Measurements from ENCODE around the gene CDH7.

DNA sequence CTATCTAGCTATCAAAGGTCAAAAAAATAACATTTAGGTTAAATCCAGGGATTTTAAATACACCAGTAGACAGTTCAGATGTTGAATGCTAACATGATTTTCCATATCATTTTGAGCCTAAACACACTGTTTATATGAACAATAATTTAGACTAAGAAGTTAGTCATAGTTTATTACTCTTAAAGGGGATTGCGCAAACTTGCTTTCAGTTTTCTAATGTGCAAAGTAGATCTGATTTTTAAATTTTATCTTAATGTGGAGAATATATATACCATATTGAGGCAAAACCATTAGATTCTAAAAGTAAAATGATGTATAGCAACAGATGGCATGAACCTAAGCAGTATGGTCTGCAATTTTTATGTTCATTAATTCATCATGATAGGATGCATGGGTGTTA is 76.6 kb downstream of the CDH7 start:
- no peak for TF ChIP-seq EZH2 (IDR thresholded peaks at IDR 0.05; ENCODE audit: borderline replicate concordance, low read depth, low read length, severe bottlenecking)
- TF ChIP-seq CTCF (IDR thresholded peaks at IDR 0.05; ENCODE audit: borderline replicate concordance, extremely low read depth, low read length, poor library complexity, severe bottlenecking): no peak

All from DND-41 (cell line).